ENCODE measurements around the gene SENP2.

SENP2 gene

DNA sequence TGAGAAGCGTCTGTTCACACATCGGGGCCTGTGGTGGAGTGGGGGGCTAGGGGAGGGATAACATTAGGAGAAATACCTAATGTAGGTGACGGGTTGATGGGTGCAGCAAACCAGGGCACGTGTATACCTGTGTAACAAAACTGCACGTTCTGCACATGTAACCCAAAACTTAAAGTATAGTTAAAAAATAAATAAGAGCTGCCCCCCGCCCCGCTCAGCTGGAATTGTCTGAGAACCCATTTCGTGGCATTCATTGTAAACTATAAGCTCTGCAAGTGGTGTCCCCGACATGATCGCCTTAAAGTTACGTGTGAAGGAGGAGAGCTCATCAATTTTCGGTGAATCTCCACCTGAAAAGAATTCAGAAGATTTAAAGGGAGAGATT is 26.4 kb upstream of the SENP2 start:
- Histone ChIP-seq H3K4me1 (peaks cover 0 to 3% (median 0%) of the 10 kb centered on the region in 4 donors), H3K27me3 (peaks cover 0 to 16% of the 10 kb centered on the region in 2 donors), H3K4me3 (no peak overlapping the region), H3K36me3 (no peaks in the 10 kb centered on the region), H3K9me3 (no peaks in the 10 kb centered on the region), H3K27ac (no peak overlapping the region)
- TF ChIP-seq, protein P1, sequence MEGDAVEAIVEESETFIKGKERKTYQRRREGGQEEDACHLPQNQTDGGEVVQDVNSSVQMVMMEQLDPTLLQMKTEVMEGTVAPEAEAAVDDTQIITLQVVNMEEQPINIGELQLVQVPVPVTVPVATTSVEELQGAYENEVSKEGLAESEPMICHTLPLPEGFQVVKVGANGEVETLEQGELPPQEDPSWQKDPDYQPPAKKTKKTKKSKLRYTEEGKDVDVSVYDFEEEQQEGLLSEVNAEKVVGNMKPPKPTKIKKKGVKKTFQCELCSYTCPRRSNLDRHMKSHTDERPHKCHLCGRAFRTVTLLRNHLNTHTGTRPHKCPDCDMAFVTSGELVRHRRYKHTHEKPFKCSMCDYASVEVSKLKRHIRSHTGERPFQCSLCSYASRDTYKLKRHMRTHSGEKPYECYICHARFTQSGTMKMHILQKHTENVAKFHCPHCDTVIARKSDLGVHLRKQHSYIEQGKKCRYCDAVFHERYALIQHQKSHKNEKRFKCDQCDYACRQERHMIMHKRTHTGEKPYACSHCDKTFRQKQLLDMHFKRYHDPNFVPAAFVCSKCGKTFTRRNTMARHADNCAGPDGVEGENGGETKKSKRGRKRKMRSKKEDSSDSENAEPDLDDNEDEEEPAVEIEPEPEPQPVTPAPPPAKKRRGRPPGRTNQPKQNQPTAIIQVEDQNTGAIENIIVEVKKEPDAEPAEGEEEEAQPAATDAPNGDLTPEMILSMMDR (IDR thresholded peaks at IDR 0.05), result no peak
- intact Hi-C loops (cut with DNase I; ENCODE audit: low total_unique reads), result no loop called here
- DNase-seq, result no peak

DNA sequence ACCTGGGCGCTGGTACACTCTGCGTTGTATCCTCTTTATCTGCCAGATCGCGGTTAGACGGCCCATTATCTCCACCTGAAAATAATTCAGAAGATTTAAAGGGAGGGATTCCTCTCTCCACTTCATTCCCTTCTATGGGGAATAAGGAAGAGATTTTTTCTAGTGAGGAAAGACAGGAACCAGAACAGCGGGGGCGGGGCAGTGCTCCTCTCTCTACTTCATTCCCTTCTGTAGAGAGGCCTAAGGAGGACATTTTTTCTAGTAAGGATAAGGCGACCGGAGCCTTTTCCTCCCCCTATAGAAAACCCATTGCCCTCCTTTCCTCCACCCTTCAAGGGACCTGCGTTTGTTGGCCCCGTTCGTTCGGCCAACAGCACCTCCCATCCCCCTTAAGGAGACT is 25.4 kb upstream of the SENP2 start:
- TF ChIP-seq, protein P1 (IDR thresholded peaks at IDR 0.05), result no peak
- intact Hi-C loops (cut with DNase I; ENCODE audit: low total_unique reads), result no loop called here
- Histone ChIP-seq H3K9me3 (no peaks in the 10 kb centered on the region), H3K27me3 (peaks cover 0 to 16% of the 10 kb centered on the region in 2 donors), H3K4me3 (no peak overlapping the region), H3K4me1 (peaks cover 0 to 3% (median 0%) of the 10 kb centered on the region in 4 donors), H3K27ac (no peak overlapping the region), H3K36me3 (no peaks in the 10 kb centered on the region)
- DNase-seq, result no peak

DNA sequence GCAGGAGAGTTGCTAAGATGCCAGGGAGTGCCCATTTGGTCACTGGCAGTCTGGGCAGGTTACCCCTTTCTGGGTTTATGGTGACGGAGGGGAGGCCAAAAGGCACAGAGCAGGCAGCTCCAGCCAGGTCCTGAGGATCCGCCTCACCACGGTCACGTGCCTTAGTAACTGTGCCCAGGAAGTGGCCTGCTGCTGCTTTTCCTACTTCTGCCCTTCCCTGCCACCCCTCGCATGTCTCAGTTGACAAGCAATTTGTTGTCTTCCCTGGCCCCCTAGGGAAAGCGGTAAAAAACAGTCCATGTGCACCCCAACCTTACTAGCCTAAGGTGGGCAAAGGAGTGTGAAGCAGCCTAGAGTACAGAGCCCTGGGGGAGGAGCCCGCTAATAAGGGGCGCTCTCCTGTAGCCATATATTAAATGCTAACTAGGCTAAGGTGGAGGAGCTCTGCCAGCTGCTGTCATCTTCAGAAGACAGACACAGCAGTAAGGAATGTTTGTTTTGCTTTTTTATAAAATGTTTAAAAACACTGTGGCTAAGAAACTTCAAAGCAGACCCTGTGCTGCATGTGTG is 24.6 kb upstream of the SENP2 start:
- H3K4me1 ChIP-seq, result peaks cover 0 to 3% (median 0%) of the 10 kb centered on the region in 4 donors
- no peaks in the 10 kb centered on the region for H3K9me3 ChIP-seq
- TF ChIP-seq, protein P1 (IDR thresholded peaks at IDR 0.05), result no peak
- H3K4me3 ChIP-seq, result no peak overlapping the region
- intact Hi-C loops (cut with DNase I; ENCODE audit: low total_unique reads), result no loop called here
- no peak for DNase-seq
- H3K27ac ChIP-seq, result no peak overlapping the region
- no peaks in the 10 kb centered on the region for H3K36me3 ChIP-seq
- H3K27me3 ChIP-seq, result peaks cover 0 to 16% of the 10 kb centered on the region in 2 donors

DNA sequence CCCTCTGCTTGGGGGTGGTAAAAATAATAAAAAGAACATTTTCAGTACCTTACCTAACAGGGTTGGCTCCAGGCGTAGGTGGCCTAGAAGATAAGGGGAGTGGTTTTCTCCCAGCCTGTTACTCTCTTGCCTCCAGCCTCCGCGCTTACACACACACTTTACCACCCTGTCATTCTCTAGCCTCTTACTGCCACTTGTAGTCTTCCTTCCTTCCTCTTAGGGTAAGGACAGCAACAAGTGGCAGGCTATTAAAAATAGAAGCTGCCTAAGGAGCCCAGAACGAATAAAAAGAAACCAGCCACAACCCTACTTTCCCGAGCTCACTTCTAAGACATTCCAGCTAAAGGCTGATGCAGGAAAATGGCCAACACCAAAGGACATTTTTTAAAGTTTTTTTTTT is 24.1 kb upstream of the SENP2 start:
- intact Hi-C loops (cut with DNase I; ENCODE audit: low total_unique reads), result no loop called here
- DNase-seq, result no peak
- H3K9me3 ChIP-seq, result no peaks in the 10 kb centered on the region
- TF ChIP-seq, protein P1 (IDR thresholded peaks at IDR 0.05), result no peak
- H3K4me3 ChIP-seq, result no peak overlapping the region
- no peaks in the 10 kb centered on the region for H3K36me3 ChIP-seq
- H3K27me3 ChIP-seq, result peaks cover 0 to 16% of the 10 kb centered on the region in 2 donors
- no peak overlapping the region for H3K27ac ChIP-seq
- peaks cover 0 to 3% (median 0%) of the 10 kb centered on the region in 4 donors for H3K4me1 ChIP-seq

GRCh38 chr3:185572183-185572582 is 13.9 kb upstream of the SENP2 start:
- no peaks in the 10 kb centered on the region for H3K4me1 ChIP-seq
- no peaks in the 10 kb centered on the region for H3K9me3 ChIP-seq
- no peak overlapping the region for H3K27ac ChIP-seq
- TF ChIP-seq, protein P1 (IDR thresholded peaks at IDR 0.05), result no peak
- no peaks in the 10 kb centered on the region for H3K27me3 ChIP-seq
- intact Hi-C loops (cut with DNase I; ENCODE audit: low total_unique reads), result no loop called here
- no peaks in the 10 kb centered on the region for H3K36me3 ChIP-seq
- H3K4me3 ChIP-seq, result no peak overlapping the region
- no peak for DNase-seq

Data from tibial artery (tissue), 4 donors.